Measurements from ENCODE around the gene ZFAND3.
"Not testable (repeated sequence)": the region's sequence is repeated elsewhere in the genome, so short reads cannot be mapped to it uniquely, and the experiment has no call there.

GRCh38 chr6:38124224-38124926 is 304.8 kb downstream of the ZFAND3 start:
- not testable (repeated sequence) for TF ChIP-seq POLR2A, CTCF (IDR thresholded peaks at IDR 0.05)

Data from testis (tissue), 2 donors.